Measurements from ENCODE around the gene ELOVL5.
"Not testable (repeated sequence)": the region's sequence is repeated elsewhere in the genome, so short reads cannot be mapped to it uniquely, and the experiment has no call there.

The ELOVL5 gene

GRCh38 chr6:53328375-53328774 lies 20.4 kb downstream of the ELOVL5 start:
- no peak for DNase-seq (ENCODE audit: low spot score)

DNA sequence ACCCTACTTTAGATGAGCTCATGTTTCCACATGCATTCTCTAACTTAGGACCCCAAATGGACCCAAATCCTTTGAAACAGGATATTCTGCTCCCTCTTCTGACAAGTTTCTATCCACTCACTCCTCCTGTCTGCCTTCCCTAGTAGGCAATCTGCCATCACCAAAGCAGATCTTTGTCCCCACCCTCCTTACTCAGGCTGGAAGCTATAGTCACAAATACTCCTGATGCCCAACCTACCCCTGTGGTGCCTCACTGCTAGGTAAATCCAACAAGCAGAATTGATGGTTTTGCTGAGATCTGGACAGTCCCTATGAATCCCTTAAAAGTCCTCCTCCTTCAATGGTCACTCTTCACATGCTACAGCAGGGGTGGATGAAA lies 21.7 kb downstream of the ELOVL5 start:
- DNase-seq (ENCODE audit: low spot score): peak; percentile 27

DNA sequence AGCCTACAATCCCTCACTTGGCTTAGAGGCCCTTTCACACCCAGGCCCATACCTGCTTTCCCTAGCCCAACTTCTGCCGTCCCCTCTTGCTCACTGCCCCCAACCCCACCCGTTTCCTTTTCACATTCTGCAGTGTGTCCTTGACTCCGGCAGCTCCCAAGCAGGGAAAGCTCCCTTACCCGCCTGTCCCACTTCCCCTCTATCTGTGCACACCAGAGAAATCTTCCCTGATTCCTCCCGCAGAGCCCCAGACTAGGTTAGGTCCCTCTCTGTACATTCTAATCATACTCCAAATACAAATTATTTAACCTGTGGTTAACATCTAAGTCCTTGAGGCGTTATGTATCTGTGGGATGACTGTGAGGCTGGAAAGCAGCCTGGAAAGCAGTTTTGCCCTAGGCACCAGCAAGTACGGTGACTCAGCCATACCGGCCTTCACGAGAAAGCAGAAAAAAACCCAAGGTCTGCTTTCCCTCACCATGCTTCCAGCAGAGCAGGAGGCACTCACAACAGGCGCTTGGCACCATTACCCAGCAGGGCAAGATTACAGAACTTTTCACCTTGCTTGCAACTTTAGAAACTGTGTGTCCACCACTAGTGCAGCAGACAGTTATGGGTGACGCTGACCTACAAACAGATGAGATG lies 22.3 kb downstream of the ELOVL5 start:
- DNase-seq (ENCODE audit: low spot score): peak; percentile 94

DNA sequence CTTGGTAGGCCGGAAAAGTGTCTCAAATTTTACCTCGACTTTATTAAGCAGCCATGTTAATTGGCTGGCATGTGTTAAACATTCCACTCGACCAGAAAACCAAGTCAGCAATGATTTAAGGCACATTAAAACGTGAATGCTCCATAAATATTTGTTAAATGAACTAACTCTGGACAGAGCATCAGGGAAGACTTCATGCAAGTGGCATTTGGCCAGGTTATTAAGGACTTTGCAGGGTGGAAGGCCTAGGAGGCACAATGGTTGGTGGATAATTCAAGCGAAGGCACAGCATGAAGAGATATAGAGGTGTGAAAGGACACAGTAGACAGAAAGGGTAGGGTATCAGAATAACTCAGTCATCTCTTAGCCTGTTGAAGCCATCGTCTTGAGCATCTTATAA lies 23.0 kb downstream of the ELOVL5 start:
- DNase-seq (ENCODE audit: low spot score): peak; percentile 20

GRCh38 chr6:53322188-53323029 lies 26.3 kb downstream of the ELOVL5 start:
- no peak for DNase-seq (ENCODE audit: low spot score)

DNA sequence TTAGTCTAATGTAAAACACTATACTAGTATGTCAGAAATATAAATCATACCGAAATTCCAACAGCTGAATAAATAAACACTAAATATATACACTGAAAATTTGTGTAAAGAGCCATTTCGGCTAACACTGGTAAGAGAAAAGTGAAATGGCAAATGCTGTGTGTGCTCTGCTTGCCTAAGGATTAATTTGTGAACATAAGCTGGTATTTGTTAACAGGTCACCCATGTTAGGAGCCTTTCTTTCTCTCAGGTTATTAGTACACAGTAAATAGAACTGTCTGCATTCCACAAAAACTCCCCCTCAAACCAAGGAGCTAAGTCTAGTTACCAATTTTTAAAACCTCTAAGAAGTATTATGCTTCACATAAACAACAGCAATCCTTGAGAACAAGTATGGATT lies 27.0 kb downstream of the ELOVL5 start:
- no peak for DNase-seq (ENCODE audit: low spot score)

- DNase-seq (ENCODE audit: low spot score): no peak
Observed at GRCh38 chr6:53320964-53321363, 27.8 kb downstream of the ELOVL5 start.

DNA sequence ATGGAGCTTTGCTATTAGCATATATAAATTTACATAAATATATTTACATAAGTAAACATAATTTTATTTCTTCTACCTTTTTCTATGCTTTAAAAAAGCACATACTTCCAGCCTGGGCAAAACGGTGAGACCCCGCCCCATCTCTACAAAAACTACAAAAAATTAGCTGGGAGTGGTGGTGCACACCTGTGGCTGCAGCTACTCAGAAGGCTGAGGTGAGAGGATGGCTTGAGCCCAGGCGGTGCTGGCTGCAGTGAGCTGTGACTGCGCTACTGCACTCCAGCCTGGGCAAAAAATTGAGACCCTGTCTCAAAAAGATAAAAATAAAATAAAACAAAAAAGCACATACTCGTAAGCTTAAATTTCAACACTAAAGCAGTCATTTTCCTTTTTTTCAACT lies 30.3 kb downstream of the ELOVL5 start:
- DNase-seq (ENCODE audit: low spot score): no peak

DNA sequence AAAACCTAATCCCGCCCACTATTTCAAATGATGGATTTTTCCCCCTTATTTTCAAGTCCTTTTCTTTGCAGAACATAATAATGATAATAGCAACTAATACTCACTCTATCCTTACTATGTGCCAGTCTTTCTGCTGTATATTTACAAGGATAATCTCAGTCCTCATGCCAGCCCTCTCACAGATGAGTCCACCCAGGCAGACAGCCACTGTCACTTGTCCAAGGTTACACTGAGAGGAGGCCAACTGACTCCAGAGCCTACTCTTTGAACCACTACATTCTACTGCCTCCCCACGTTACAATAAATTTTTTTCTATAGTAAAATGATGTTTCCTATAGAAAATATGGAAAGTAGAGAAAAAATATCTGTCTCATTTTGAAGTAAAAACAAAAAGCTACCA lies 30.9 kb downstream of the ELOVL5 start:
- DNase-seq (ENCODE audit: low spot score): no peak

GRCh38 chr6:53317299-53317698 lies 31.5 kb downstream of the ELOVL5 start:
- DNase-seq (ENCODE audit: low spot score): not testable (repeated sequence)

DNA sequence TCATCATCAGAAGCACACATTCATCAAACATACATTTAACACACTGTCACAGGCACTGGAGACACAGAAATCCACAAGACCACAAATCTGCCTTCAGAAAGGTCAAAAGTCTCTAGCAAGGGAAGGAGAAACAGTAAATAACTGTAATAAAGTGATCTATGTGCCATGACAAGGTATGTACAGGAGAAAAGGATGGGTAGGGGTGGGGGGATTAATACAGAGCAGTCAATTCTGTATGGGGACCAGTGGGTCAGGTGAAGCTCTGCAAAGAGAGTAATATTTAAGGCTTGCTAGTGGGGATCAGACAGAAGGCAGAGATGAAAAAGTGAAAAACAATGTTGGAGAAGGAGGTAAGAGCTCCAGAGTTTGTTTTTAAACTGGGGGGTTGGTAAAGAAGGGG lies 32.6 kb downstream of the ELOVL5 start:
- DNase-seq (ENCODE audit: low spot score): no peak

DNA sequence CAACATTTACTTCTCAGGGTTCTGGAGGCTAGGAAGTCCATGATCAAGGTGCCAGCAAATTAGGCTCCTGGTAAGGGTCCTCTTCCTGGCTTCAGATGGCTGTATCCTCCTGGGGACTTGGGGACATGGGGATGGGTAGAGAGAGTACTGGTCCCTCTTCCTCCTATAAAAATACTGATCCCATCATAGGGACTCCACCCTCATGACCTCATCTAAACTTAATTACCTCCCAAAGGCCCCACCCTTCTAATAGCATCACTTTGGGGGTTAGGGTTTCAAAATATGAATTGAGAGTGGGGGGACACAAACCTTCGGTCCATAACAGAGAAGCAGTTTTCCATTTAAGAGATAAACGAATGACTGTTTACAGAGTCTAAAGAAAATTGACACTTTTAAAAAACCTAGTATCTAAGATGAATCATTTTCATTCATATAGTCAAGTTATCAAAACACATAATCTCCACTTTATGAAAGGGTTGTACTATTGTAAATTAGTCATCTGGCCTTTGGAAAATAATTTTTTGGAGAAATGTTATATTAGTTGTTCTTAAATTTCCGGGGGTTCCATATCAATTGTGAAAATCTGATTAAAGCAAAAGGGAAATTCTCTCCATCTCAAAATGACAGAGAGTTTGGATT lies 33.5 kb downstream of the ELOVL5 start:
- no peak for DNase-seq (ENCODE audit: low spot score)

GRCh38 chr6:53313784-53314400 lies 34.9 kb downstream of the ELOVL5 start:
- DNase-seq (ENCODE audit: low spot score): no peak

- DNase-seq (ENCODE audit: low spot score): no peak
Observed at GRCh38 chr6:53312355-53312754, 36.4 kb downstream of the ELOVL5 start.

DNA sequence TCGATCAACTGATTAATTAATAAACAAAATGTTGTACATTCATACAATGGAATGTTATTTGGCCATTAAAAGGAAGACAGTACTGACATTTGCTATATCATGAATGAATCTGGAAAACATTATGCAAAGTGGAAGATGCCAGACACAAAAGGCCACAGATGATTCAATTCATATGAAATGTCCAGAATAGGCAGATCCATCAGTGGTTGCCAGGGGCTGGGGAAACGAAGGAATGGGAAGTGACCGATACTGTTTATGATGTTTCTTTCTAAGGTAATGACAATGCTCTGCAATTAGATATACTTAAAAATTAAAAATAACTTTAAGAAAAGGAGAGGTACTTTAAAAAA lies 37.2 kb downstream of the ELOVL5 start:
- no peak for DNase-seq (ENCODE audit: low spot score)

DNA sequence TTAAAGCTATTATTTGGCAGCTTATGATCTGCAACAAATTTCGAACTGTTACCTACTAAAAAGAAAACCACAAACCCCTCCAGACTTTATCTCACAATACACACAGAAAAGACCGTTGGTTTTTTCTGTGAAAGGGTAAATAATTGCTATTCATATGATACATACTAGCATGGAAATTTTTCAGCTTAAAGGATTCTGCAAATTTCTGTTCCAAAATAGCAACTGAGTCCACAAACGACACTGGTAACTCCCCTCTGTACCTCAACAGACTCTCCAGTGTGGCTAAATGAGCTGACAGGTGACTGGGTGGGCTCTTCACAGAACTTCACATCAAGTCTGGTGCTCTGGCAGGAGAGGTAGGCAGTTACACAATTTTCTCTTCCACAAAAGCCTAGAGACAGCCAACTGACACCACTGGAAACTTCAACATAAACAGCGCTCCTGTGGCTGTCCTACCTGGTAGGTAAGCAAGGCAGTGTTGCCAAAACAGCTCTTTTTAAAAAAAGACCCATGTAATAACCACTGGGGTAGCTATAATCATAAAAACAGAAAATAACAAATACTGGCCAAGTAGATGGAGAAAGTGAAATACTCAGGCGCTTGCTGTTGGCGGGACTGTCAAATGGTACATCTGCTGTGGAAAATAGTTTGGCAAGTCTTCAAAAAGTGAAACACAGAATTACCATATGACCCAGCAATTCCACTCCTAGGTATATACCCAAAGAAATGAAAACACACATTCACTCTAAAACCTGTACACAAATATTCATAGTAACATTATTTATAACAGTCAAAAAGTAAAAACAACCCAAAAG lies 37.8 kb downstream of the ELOVL5 start:
- DNase-seq (ENCODE audit: low spot score): no peak

DNA sequence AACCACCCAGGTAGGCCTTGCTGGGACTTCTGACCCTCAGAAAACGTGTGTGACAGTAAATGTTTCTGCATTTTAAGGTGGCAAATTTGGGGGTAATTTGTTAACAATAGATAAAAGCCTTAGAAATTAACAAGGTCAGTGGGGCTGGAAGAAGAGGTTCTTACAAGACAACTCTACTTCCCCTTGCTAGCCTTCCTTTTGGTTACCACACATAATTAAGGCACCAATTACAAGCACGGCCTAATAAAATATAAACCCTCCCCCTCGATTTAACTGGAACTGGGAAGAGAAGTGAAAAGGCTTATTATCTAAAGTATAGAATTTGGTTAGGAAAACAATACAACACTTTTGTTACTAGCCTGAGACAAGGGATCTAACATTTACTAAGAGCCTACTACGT lies 38.8 kb downstream of the ELOVL5 start:
- no peak for DNase-seq (ENCODE audit: low spot score)

- DNase-seq (ENCODE audit: low spot score): peak; percentile 45
Observed at GRCh38 chr6:53309059-53309900, 39.5 kb downstream of the ELOVL5 start.

GRCh38 chr6:53306819-53307347 lies 41.9 kb downstream of the ELOVL5 start:
- DNase-seq (ENCODE audit: low spot score): no peak

GRCh38 chr6:53306217-53306616 lies 42.5 kb downstream of the ELOVL5 start:
- DNase-seq (ENCODE audit: low spot score): not testable (repeated sequence)

DNA sequence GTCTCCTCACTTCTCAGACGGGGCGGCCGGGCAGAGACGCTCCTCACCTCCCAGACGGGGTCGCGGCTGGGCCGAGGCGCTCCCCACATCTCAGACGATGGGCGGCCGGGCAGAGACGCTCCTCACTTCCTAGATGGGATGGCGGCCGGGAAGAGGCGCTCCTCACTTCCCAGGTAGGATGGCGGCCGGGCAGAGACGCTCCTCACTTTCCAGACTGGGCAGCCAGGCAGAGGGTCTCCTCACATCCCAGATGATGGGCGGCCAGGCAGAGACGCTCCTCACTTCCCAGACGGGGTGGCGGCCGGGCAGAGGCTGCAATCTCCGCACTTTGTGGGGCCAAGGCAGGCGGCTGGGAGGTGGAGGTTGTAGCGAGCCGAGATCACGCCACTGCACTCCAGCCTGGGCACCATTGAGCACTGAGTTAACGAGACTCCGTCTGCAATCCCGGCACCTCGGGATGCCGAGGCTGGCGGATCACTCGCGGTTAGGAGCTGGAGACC lies 43.2 kb downstream of the ELOVL5 start:
- not testable (repeated sequence) for DNase-seq (ENCODE audit: low spot score)

Measured in AG20443 (cell line).